ENCODE results near the gene ANGPTL4.
"Not testable (repeated sequence)": the region's sequence is repeated elsewhere in the genome, so short reads cannot be mapped to it uniquely, and the experiment has no call there.

The ANGPTL4 gene

DNA sequence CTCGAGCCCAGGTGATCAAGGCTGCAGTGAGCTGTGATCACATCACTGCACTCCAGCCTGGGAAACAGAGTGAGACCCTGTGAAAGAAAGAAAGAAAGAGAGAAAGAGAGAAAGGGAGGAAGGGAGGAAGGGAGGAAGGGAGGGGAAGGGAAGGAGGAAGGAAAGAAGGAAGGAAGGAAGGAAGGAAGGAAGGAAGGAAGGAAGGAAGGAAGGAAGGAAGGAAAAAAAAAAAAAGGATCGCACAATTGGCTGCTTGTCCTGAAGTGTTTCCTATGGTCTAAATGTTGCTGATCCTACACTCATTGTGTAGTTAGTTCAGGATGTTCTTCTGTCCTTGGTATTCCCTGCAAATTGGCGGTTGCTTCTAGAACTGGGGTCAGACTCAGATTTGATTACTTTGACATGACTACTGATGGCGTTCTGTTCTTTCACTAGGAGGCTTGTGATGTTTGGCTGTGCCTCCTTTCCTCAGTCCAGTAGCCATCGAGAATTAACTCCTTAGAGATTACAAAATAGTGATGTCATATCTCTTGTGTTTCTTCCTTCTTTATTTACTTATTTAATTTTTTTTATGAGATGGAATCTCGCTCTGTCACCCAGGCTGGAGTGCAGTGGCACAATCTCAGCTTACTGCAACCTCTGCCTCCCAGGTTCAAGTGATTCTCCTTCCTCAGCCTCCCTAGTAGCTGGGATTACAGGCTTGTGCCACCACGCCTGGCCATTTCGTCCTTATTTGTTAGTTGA lies 14.2 kb upstream of the ANGPTL4 start:
- WGBS, 2 experiments (ENCODE audit: insufficient coverage in 2 of 2), result 89 to 94% methylated on average over 2 to 5 of the region's 8 CpGs
- not testable (repeated sequence) for H3K4me3 ChIP-seq (ENCODE audit: extremely low read depth, insufficient read depth, low read length, poor library complexity, severe bottlenecking); H3K4me1 ChIP-seq (ENCODE audit: control insufficient read depth, insufficient read depth, low read length, poor library complexity, severe bottlenecking); H3K9me3 ChIP-seq (ENCODE audit: control insufficient read depth, low read length); H3K27ac ChIP-seq (ENCODE audit: low read depth, low read length, severe bottlenecking); H3K36me3 ChIP-seq (ENCODE audit: control insufficient read depth, insufficient read depth, low read length)

DNA sequence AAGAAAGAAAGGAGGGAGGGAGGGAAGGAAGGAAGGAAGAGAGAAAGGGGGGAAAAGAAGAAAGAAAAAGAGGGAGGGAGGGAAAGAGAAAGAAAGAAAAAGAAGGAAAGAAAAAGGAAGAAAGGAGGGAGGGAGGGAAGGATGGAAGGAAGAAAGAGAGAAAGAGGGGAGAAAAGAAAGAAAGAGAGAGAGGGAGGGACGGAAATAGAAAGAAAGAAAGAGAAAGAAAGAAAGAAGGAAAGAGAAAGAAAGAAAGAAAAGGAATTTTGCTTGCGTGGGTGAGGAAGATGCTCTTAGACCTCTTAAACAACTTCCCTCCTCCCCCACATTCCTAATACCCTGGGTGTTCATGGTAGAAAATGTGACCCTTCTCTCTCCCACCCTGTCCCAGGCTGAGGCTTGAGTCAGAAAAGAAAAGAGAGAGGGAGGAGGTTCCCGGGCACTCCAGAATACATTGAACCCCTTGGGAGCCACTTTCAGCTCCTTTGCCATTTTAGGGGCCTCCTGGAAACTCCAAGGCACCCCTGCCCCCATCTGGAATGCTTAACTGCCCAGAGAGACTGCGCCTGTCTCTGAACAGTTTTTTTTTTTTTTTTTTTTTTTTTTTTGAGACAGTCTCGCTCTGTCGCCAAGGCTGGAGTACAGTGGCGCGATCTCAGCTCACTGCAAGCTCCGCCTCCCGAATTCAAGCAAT lies 11.7 kb upstream of the ANGPTL4 start:
- WGBS, 2 experiments (ENCODE audit: insufficient coverage in 2 of 2), result 36 to 57% methylated on average over 7 of the region's 10 CpGs
- Histone ChIP-seq H3K4me1 (ENCODE audit: control insufficient read depth, insufficient read depth, low read length, poor library complexity, severe bottlenecking) (peaks cover 9% of the 10 kb centered on the region), H3K27ac (ENCODE audit: low read depth, low read length, severe bottlenecking) (peak overlapping the region; percentile 62), H3K4me3 (ENCODE audit: extremely low read depth, insufficient read depth, low read length, poor library complexity, severe bottlenecking) (no peak overlapping the region), H3K9me3 (ENCODE audit: control insufficient read depth, low read length) (no peaks in the 10 kb centered on the region), H3K36me3 (ENCODE audit: control insufficient read depth, insufficient read depth, low read length) (no peaks in the 10 kb centered on the region)

DNA sequence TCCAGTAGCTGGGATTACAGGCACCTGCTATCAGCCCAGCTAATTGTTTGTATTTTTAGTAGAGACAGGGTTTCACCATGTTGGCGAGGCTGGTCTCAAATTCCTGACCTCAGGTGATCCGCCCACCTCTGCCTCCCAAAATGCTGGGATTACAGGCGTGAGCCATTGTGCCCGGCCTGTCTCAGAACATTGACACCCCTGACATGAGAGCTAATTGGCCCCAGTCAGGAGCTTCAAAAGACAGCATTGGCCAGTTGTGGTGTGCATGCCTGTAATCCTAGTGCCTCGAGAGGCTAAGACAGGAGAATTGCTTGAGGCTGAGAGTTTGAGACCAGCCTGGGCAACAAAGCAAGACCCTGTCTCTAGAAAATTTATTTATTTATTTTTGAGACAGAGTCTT lies 11.1 kb upstream of the ANGPTL4 start:
- H3K27ac ChIP-seq (ENCODE audit: low read depth, low read length, severe bottlenecking); H3K4me1 ChIP-seq (ENCODE audit: control insufficient read depth, insufficient read depth, low read length, poor library complexity, severe bottlenecking); H3K36me3 ChIP-seq (ENCODE audit: control insufficient read depth, insufficient read depth, low read length); H3K4me3 ChIP-seq (ENCODE audit: extremely low read depth, insufficient read depth, low read length, poor library complexity, severe bottlenecking); H3K9me3 ChIP-seq (ENCODE audit: control insufficient read depth, low read length): not testable (repeated sequence)
- 56 to 67% methylated on average over 4 to 5 of the region's 5 CpGs for WGBS, 2 experiments (ENCODE audit: insufficient coverage in 2 of 2)

DNA sequence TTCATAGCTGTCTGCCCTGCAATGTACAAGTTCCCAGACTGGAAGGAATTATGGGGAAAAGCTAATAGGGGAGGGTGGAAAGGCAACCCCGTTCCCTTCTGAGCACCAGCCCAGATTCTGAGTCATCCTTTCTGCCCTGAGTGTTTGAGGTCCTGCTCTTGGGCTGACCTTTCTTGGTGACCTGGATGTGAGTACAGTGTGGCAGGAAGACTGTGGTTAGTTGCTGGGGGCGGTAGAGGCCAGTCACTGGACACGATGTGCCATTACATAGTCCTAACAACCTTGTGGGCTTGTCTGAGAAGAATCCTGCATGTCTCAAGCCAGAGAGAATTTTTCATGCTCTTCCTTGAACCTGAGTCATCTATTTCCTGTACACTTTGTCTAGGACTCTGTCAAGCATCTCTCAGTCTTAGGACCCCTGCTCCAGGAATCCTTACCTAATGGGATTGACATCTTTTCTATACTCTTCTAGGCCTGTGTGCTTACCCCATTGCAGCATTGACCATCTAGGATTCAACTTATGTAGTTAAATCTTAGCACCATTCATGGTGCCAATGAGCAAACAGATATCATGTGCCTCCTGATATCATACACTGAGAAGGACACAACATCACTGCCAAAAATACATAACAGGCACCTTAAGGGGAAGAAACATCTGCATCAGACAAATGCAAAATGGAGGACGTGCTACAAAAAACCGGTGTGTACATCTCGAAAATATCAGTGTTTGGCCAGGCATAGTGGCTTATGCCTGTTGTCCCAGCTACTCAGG lies 8.1 kb upstream of the ANGPTL4 start:
- Histone ChIP-seq H3K36me3 (ENCODE audit: control insufficient read depth, insufficient read depth, low read length) (no peaks in the 10 kb centered on the region), H3K4me1 (ENCODE audit: control insufficient read depth, insufficient read depth, low read length, poor library complexity, severe bottlenecking) (peaks cover 6% of the 10 kb centered on the region), H3K9me3 (ENCODE audit: control insufficient read depth, low read length) (no peaks in the 10 kb centered on the region), H3K4me3 (ENCODE audit: extremely low read depth, insufficient read depth, low read length, poor library complexity, severe bottlenecking) (no peak overlapping the region), H3K27ac (ENCODE audit: low read depth, low read length, severe bottlenecking) (peak overlapping the region; percentile 46)
- 86 to 92% methylated on average over 5 of the region's 6 CpGs for WGBS, 2 experiments (ENCODE audit: insufficient coverage in 2 of 2)

DNA sequence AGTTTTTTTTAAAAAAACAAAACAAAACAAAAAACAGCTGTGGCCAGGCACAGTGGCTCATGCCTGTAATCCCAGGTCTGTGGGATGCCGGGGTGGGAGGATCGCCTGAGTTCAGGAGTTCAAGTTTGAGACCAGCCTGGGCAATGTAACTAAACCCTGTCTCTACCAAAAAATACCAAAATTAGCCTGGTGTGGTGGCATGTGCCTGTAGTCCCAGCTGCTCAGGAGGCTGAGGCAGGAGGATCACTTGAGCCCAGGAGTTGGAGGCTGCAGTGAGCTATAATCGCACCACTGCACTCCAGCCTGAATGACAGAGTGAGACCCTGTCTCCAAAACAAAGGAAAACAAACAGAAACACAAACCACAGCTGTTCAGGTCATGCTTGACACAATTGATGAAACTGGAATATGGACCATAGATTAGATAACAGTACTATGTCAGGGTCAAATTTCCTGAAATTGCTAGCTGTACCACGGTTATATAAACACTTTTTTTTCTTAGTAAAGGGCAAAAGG lies 6.9 kb upstream of the ANGPTL4 start:
- Histone ChIP-seq H3K9me3 (ENCODE audit: control insufficient read depth, low read length) (no peaks in the 10 kb centered on the region), H3K36me3 (ENCODE audit: control insufficient read depth, insufficient read depth, low read length) (no peaks in the 10 kb centered on the region), H3K4me3 (ENCODE audit: extremely low read depth, insufficient read depth, low read length, poor library complexity, severe bottlenecking) (no peak overlapping the region), H3K27ac (ENCODE audit: low read depth, low read length, severe bottlenecking) (no peak overlapping the region), H3K4me1 (ENCODE audit: control insufficient read depth, insufficient read depth, low read length, poor library complexity, severe bottlenecking) (peaks cover 6% of the 10 kb centered on the region)
- WGBS, 2 experiments (ENCODE audit: insufficient coverage in 2 of 2), result 57 to 94% methylated on average over 1 to 2 of the region's 4 CpGs

DNA sequence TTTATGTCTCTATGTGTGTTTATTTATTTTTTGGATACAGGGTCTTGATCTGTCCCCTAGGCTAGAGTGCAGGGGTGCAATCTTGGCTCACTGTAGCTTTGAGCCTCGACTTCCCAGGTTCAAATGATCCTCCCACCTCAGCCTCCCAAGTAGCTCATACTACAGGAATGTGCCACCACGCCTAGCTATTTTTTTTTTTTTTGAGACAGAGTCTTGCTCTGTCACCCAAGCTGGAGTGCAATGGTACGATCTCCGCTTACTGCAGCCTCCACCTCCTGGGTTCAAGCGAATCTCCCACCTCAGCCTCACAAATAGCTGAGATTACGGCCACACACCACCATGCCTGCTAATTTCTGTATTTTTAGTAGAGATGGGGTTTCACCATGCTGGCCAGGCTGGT lies 5.0 kb upstream of the ANGPTL4 start:
- no peaks in the 10 kb centered on the region for H3K36me3 ChIP-seq (ENCODE audit: control insufficient read depth, insufficient read depth, low read length)
- WGBS, 2 experiments (ENCODE audit: insufficient coverage in 2 of 2), result 80 to 85% methylated on average over 1 to 2 of the region's 6 CpGs
- H3K9me3 ChIP-seq (ENCODE audit: control insufficient read depth, low read length), result no peaks in the 10 kb centered on the region
- H3K4me1 ChIP-seq (ENCODE audit: control insufficient read depth, insufficient read depth, low read length, poor library complexity, severe bottlenecking), result peaks cover 11% of the 10 kb centered on the region
- H3K27ac ChIP-seq (ENCODE audit: low read depth, low read length, severe bottlenecking), result no peak overlapping the region
- no peak overlapping the region for H3K4me3 ChIP-seq (ENCODE audit: extremely low read depth, insufficient read depth, low read length, poor library complexity, severe bottlenecking)

DNA sequence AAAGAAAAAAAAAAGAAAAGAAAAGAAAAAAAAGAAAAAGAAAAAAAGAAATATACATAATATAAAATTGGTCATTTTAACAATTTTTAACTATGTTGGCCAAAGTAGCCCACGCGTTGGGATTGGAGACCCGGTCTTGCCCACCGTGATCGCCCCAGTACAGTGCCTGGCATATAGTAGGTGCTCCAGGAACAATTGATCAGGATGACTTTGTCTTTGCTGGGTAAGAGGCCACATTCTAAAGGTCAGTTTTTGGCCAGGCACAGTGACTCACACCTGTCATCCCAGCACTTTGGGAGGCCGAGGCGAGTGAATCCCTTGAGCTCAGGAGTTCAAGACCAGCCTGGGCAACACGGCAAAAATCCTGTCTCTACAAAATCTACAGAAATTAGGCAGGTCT lies 3.8 kb upstream of the ANGPTL4 start:
- peaks cover 11% of the 10 kb centered on the region for H3K4me1 ChIP-seq (ENCODE audit: control insufficient read depth, insufficient read depth, low read length, poor library complexity, severe bottlenecking)
- WGBS, 2 experiments (ENCODE audit: insufficient coverage in 2 of 2), result 89 to 90% methylated on average over 7 to 8 of the region's 8 CpGs
- H3K27ac ChIP-seq (ENCODE audit: low read depth, low read length, severe bottlenecking), result no peak overlapping the region
- H3K36me3 ChIP-seq (ENCODE audit: control insufficient read depth, insufficient read depth, low read length), result no peaks in the 10 kb centered on the region
- no peaks in the 10 kb centered on the region for H3K9me3 ChIP-seq (ENCODE audit: control insufficient read depth, low read length)
- no peak overlapping the region for H3K4me3 ChIP-seq (ENCODE audit: extremely low read depth, insufficient read depth, low read length, poor library complexity, severe bottlenecking)

DNA sequence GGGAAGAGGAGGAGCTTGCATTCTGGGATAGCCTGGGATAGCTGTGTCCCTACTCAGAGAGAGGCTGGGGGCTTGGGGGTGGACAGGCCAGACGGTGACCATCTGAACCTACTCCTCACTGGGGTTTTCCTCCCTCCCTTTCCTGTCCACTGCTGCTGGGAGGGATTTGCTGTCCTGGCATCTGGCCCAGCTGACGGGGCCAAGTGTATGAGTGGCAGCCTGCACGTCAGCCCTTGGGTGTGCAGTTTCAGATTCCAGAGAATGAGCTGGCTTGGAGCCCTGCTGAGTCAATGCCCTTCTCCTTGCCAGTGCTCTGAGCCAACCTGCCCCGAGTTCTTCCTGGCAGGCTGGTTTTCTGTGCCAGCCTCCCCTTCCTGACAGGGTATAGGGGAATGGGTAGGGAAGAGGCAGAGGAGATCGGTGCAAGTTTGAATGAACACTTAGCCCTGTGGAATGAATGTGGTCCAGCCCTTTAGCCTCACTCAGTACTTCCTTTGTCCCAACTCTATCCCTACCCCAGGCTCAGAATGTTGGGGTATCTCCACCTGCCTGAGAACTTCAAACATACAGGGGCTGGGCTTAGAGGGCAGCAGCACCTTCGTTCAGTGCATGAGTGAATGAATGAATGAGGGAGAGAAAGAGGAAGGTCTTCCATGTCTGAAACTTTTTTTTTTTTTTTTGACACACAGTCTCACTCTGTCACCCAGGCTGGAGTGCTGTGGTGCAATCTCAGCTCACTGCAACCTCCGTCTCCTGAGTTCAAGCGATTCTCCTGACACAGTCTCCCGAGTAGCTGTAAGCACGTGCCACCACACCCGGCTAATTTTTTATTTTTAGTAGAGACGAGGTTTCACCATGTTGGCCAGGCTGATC lies 1.8 kb upstream of the ANGPTL4 start:
- no peak overlapping the region for H3K4me3 ChIP-seq (ENCODE audit: extremely low read depth, insufficient read depth, low read length, poor library complexity, severe bottlenecking)
- 89 to 93% methylated on average over 5 to 10 of the region's 12 CpGs for WGBS, 2 experiments (ENCODE audit: insufficient coverage in 2 of 2)
- peaks cover 13% of the 10 kb centered on the region for H3K4me1 ChIP-seq (ENCODE audit: control insufficient read depth, insufficient read depth, low read length, poor library complexity, severe bottlenecking)
- no peaks in the 10 kb centered on the region for H3K36me3 ChIP-seq (ENCODE audit: control insufficient read depth, insufficient read depth, low read length)
- no peak overlapping the region for H3K27ac ChIP-seq (ENCODE audit: low read depth, low read length, severe bottlenecking)
- no peaks in the 10 kb centered on the region for H3K9me3 ChIP-seq (ENCODE audit: control insufficient read depth, low read length)

DNA sequence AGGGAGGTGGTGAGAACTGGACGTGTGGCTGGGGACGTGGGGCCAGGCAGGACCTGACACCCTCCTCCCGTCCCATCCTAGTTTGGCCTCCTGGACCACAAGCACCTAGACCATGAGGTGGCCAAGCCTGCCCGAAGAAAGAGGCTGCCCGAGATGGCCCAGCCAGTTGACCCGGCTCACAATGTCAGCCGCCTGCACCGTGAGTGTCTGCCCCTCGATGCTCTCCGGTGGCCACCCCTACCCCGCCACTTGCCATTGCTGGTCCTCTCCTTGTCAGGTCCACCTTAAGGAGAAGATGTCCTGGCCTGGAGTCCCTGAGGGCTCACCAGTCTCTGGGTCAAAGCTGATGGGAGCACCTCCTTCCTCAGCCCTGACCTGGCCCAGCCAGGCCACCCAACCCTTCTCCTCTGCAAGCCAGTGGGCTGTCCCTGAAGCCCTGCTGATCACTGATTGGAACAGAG lies 2.2 kb downstream of the ANGPTL4 start:
- WGBS, 2 experiments (ENCODE audit: insufficient coverage in 2 of 2), result 93 to 97% methylated on average over 9 to 10 of the region's 11 CpGs
- no peaks in the 10 kb centered on the region for H3K9me3 ChIP-seq (ENCODE audit: control insufficient read depth, low read length)
- peaks cover 28% of the 10 kb centered on the region for H3K4me1 ChIP-seq (ENCODE audit: control insufficient read depth, insufficient read depth, low read length, poor library complexity, severe bottlenecking)

DNA sequence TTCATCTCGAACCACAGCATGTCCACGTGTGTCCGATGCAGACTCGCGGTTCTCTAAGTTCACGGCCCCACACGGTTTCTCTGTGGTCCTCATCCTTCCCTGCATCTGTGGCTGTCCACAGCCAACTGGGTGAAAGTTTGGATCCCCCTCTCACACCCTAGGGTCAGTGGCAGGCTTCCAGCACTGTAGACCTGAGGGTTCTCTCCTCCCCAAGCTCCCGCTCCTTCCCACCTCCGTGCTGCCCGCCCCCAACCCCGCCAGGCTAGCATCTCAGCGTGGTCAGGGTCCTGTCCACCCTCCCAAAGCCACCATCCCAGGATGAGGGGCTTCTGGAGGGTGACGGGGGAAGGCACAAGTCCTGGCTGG lies 3.0 kb downstream of the ANGPTL4 start:
- Histone ChIP-seq H3K36me3 (ENCODE audit: control insufficient read depth, insufficient read depth, low read length) (peaks cover 6% of the 10 kb centered on the region), H3K27ac (ENCODE audit: low read depth, low read length, severe bottlenecking) (peak overlapping the region; percentile 87), H3K9me3 (ENCODE audit: control insufficient read depth, low read length) (no peaks in the 10 kb centered on the region), H3K4me3 (ENCODE audit: extremely low read depth, insufficient read depth, low read length, poor library complexity, severe bottlenecking) (no peak overlapping the region), H3K4me1 (ENCODE audit: control insufficient read depth, insufficient read depth, low read length, poor library complexity, severe bottlenecking) (peaks cover 32% of the 10 kb centered on the region)
- 78 to 90% methylated on average over 7 to 9 of the region's 13 CpGs for WGBS, 2 experiments (ENCODE audit: insufficient coverage in 2 of 2)

More for the DNA sequence above, 2.2 kb downstream of the ANGPTL4 start:
- Histone ChIP-seq H3K27ac (ENCODE audit: low read depth, low read length, severe bottlenecking) (no peak overlapping the region), H3K36me3 (ENCODE audit: control insufficient read depth, insufficient read depth, low read length) (peaks cover 6% of the 10 kb centered on the region), H3K4me3 (ENCODE audit: extremely low read depth, insufficient read depth, low read length, poor library complexity, severe bottlenecking) (no peak overlapping the region)
